HepG2 (cell line): ENCODE measurements around the gene FMC1. TPM values are rescaled to one million over a fixed set of nuclear protein-coding genes. Genes with fewer than 3 reads are reported as not detected.
A peak's percentile ranks its signal among the peaks of the same experiment; 100 is the strongest.

ENCODE experiments used
- FOXK1 ChIP-seq: sonication (generic); formaldehyde crosslinking; IDR thresholded peaks from 2 replicates; pipeline ENCODE4 v1.4.0; 2020; ENCODE audit warnings: low read depth, missing genetic modification reagents, borderline replicate concordance
- FOXP1 ChIP-seq, 2 experiments: fragments of 450-650 bp in 1 of 2; IDR thresholded peaks; 2 replicates each; pipeline ENCODE4 v1.6.1; 2017 to 2018; ENCODE audit warnings: antibody characterized with exemption in 1 of 2
- HOXA9 ChIP-seq: sonication (generic); formaldehyde crosslinking; IDR thresholded peaks from 2 replicates; pipeline ENCODE4 v1.8.1; 2022; ENCODE audit warnings: missing genetic modification reagents, mild to moderate bottlenecking, moderate library complexity, borderline replicate concordance
- SETDB1 ChIP-seq: sonication (generic); formaldehyde crosslinking; IDR thresholded peaks from 2 replicates; pipeline ENCODE4 v1.5.1; 2020; ENCODE audit warnings: missing genetic modification reagents, mild to moderate bottlenecking, borderline replicate concordance
- SIX4 ChIP-seq: sonication (generic); formaldehyde crosslinking; IDR thresholded peaks from 2 replicates; pipeline ENCODE4 v1.4.0; 2020; ENCODE audit warnings: missing genetic modification reagents
- SNAI1 ChIP-seq: sonication (generic); formaldehyde crosslinking; IDR thresholded peaks from 2 replicates; pipeline ENCODE4 v1.5.0; 2020; ENCODE audit warnings: mild to moderate bottlenecking, missing genetic modification reagents, borderline replicate concordance
- SRSF9 ChIP-seq: fragments of 200-400 bp; formaldehyde crosslinking; IDR thresholded peaks from 2 replicates; pipeline ENCODE4 v1.6.1; 2018; ENCODE audit warnings: borderline replicate concordance, mild to moderate bottlenecking, low read depth, low read length; ENCODE audit not compliant: insufficient read depth, poor library complexity, severe bottlenecking
- TBL1XR1 ChIP-seq: fragments of 150-350 bp; IDR thresholded peaks from 2 replicates; pipeline ENCODE4 v1.6.1; 2014; ENCODE audit warnings: borderline replicate concordance, low read length; ENCODE audit not compliant: partially characterized antibody
- ZNF296 ChIP-seq: sonication (generic); formaldehyde crosslinking; conservative IDR thresholded peaks from 2 replicates; pipeline ENCODE4 v1.5.0; 2020; ENCODE audit warnings: mild to moderate bottlenecking, missing genetic modification reagents
- ZNF350 ChIP-seq: sonication (generic); formaldehyde crosslinking; IDR thresholded peaks from 2 replicates; pipeline ENCODE4 v1.4.0; 2020; ENCODE audit warnings: mild to moderate bottlenecking, low read depth, missing genetic modification reagents, borderline replicate concordance
- ZNF451 ChIP-seq: sonication (generic); formaldehyde crosslinking; IDR thresholded peaks from 2 replicates; pipeline ENCODE4 v1.5.0; 2020; ENCODE audit warnings: mild to moderate bottlenecking, missing genetic modification reagents
- ZNF724P ChIP-seq: sonication (generic); formaldehyde crosslinking; IDR thresholded peaks from 2 replicates; pipeline ENCODE4 v1.8.0; 2022; ENCODE audit warnings: missing genetic modification reagents, borderline replicate concordance
- ZNF749 ChIP-seq: sonication (generic); formaldehyde crosslinking; IDR thresholded peaks from 2 replicates; pipeline ENCODE4 v1.8.0; 2022; ENCODE audit warnings: mild to moderate bottlenecking, missing genetic modification reagents, moderate library complexity, borderline replicate concordance
- polyA plus RNA-seq, 8 experiments: library from polyadenylated mRNA; depleted of rRNA in 3 of 8; stranded (reverse) in 7 of 8; unstranded in 1 of 8; fragments of >200 nt; fragmentation: Illumina TruSeq in 4 of 8; extraction: Trizol in 4 of 8; gene quantifications; 2 replicates each; pipeline versions ENCODE4 v1.2.1 to v1.2.3, GENCODE V29; 2011 to 2016; ENCODE audit warnings: low read depth in 4 of 8, missing spikeins in 1 of 8, mixed read lengths in 1 of 8; ENCODE audit not compliant: insufficient read depth in 1 of 8
- total RNA-seq, 5 experiments: library from RNA; depleted of rRNA; stranded (reverse); fragments of >200 nt; fragmentation: Illumina TruSeq; extraction: Trizol; gene quantifications; 2 replicates each; pipeline ENCODE4 v1.2.3, GENCODE V29; 2016; ENCODE audit warnings: low read depth in 1 of 5
- TF ChIP-seq, protein P1 (sequence below): sonication (generic); formaldehyde crosslinking; IDR thresholded peaks from 2 replicates; pipeline ENCODE4 v1.9.0; 2022; ENCODE audit warnings: missing genetic modification reagents, mild to moderate bottlenecking, borderline replicate concordance
- TF ChIP-seq, protein P2 (sequence below): sonication (generic); formaldehyde crosslinking; IDR thresholded peaks from 2 replicates; pipeline ENCODE4 v1.5.0; 2020; ENCODE audit warnings: mild to moderate bottlenecking, missing genetic modification reagents
- TF ChIP-seq, protein P3 (sequence below): sonication (generic); formaldehyde crosslinking; conservative IDR thresholded peaks from 2 replicates; pipeline ENCODE4 v1.8.0; 2022; ENCODE audit warnings: missing genetic modification reagents
- TF ChIP-seq, protein P4 (sequence below): sonication (generic); formaldehyde crosslinking; IDR thresholded peaks from 2 replicates; pipeline ENCODE4 v1.4.0; 2020; ENCODE audit warnings: missing genetic modification reagents

FMC1 gene
- total and polyA plus RNA-seq, 2 of the 13 experiments (the other 11 are each of a cell fraction or from before 2014, with no cell fraction given) = 39.2 to 50.7 TPM

DNA sequence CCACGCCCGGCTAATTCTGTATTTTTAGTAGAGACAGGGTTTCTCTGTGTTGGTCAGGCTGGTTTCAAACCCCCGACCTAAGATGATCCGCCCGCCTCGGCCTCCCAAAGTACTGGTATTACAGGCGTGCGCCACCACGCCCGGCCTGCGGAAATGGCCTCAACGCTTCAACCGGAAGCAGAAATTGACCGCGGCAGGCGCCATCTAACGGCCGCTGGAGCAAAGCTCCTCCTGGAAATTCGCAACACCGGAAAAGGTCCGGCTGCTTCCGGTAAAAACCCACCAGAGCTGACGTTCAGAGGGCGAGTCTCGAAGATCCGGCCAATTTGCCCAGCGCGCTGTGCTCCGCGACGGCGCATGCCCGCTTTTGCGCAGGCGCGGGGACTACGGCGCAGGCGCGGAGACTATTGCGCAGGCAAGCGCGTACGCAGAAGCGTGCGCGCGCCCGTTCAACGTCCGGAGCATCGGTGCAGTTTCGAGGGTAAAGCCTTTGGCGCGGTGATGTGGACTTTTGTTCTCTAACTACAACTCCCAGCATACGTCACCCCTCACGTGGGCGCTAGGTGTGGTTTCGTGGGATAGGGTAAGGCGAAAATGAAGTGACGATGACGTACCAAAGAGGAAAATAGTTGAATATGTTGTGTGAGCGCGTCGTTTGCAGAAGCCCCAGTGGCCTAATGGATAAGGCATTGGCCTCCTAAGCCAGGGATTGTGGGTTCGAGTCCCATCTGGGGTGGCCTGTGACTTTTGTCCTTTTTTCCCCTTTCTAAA lies 915 bp upstream of the FMC1 start (continued):
- TF ChIP-seq, protein P1, sequence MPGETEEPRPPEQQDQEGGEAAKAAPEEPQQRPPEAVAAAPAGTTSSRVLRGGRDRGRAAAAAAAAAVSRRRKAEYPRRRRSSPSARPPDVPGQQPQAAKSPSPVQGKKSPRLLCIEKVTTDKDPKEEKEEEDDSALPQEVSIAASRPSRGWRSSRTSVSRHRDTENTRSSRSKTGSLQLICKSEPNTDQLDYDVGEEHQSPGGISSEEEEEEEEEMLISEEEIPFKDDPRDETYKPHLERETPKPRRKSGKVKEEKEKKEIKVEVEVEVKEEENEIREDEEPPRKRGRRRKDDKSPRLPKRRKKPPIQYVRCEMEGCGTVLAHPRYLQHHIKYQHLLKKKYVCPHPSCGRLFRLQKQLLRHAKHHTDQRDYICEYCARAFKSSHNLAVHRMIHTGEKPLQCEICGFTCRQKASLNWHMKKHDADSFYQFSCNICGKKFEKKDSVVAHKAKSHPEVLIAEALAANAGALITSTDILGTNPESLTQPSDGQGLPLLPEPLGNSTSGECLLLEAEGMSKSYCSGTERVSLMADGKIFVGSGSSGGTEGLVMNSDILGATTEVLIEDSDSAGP (CRISPR knock-in tag) = peak; percentile 79; the same call in 1 of the 2 replicates
- TF ChIP-seq ZNF350 (CRISPR knock-in tag) = peak; percentile 85
- TF ChIP-seq SIX4 (CRISPR knock-in tag) = peak; percentile 6; the same call in 1 of the 2 replicates
- no peak for TF ChIP-seq HOXA9
- TF ChIP-seq ZNF451 (CRISPR knock-in tag) = peak; percentile 62; the same call in 1 of the 2 replicates
- no peak for TF ChIP-seq SETDB1 (CRISPR knock-in tag)
- TF ChIP-seq, protein P2, sequence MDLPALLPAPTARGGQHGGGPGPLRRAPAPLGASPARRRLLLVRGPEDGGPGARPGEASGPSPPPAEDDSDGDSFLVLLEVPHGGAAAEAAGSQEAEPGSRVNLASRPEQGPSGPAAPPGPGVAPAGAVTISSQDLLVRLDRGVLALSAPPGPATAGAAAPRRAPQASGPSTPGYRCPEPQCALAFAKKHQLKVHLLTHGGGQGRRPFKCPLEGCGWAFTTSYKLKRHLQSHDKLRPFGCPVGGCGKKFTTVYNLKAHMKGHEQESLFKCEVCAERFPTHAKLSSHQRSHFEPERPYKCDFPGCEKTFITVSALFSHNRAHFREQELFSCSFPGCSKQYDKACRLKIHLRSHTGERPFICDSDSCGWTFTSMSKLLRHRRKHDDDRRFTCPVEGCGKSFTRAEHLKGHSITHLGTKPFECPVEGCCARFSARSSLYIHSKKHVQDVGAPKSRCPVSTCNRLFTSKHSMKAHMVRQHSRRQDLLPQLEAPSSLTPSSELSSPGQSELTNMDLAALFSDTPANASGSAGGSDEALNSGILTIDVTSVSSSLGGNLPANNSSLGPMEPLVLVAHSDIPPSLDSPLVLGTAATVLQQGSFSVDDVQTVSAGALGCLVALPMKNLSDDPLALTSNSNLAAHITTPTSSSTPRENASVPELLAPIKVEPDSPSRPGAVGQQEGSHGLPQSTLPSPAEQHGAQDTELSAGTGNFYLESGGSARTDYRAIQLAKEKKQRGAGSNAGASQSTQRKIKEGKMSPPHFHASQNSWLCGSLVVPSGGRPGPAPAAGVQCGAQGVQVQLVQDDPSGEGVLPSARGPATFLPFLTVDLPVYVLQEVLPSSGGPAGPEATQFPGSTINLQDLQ (CRISPR knock-in tag) = no peak
- TF ChIP-seq TBL1XR1 = no peak
- TF ChIP-seq ZNF749 (CRISPR knock-in tag) = peak; percentile 76; the same call in 1 of the 2 replicates
- TF ChIP-seq ZNF296 (CRISPR knock-in tag) = no peak
- no peak for TF ChIP-seq FOXK1 (CRISPR knock-in tag)
- peak; percentile 92; the same call in 1 of the 2 replicates for TF ChIP-seq ZNF724P (CRISPR knock-in tag)
- TF ChIP-seq SRSF9 = no peak
- no peak for TF ChIP-seq FOXP1 (IDR thresholded peaks at IDR 0.05)
- no peak; the same call in 1 of the 2 replicates for TF ChIP-seq FOXP1 (CRISPR knock-in tag; IDR thresholded peaks at IDR 0.05)
- no peak for TF ChIP-seq SNAI1 (CRISPR knock-in tag)
- TF ChIP-seq, protein P3, sequence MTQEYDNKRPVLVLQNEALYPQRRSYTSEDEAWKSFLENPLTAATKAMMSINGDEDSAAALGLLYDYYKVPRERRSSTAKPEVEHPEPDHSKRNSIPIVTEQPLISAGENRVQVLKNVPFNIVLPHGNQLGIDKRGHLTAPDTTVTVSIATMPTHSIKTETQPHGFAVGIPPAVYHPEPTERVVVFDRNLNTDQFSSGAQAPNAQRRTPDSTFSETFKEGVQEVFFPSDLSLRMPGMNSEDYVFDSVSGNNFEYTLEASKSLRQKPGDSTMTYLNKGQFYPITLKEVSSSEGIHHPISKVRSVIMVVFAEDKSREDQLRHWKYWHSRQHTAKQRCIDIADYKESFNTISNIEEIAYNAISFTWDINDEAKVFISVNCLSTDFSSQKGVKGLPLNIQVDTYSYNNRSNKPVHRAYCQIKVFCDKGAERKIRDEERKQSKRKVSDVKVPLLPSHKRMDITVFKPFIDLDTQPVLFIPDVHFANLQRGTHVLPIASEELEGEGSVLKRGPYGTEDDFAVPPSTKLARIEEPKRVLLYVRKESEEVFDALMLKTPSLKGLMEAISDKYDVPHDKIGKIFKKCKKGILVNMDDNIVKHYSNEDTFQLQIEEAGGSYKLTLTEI (CRISPR knock-in tag) = no peak
- TF ChIP-seq, protein P4, sequence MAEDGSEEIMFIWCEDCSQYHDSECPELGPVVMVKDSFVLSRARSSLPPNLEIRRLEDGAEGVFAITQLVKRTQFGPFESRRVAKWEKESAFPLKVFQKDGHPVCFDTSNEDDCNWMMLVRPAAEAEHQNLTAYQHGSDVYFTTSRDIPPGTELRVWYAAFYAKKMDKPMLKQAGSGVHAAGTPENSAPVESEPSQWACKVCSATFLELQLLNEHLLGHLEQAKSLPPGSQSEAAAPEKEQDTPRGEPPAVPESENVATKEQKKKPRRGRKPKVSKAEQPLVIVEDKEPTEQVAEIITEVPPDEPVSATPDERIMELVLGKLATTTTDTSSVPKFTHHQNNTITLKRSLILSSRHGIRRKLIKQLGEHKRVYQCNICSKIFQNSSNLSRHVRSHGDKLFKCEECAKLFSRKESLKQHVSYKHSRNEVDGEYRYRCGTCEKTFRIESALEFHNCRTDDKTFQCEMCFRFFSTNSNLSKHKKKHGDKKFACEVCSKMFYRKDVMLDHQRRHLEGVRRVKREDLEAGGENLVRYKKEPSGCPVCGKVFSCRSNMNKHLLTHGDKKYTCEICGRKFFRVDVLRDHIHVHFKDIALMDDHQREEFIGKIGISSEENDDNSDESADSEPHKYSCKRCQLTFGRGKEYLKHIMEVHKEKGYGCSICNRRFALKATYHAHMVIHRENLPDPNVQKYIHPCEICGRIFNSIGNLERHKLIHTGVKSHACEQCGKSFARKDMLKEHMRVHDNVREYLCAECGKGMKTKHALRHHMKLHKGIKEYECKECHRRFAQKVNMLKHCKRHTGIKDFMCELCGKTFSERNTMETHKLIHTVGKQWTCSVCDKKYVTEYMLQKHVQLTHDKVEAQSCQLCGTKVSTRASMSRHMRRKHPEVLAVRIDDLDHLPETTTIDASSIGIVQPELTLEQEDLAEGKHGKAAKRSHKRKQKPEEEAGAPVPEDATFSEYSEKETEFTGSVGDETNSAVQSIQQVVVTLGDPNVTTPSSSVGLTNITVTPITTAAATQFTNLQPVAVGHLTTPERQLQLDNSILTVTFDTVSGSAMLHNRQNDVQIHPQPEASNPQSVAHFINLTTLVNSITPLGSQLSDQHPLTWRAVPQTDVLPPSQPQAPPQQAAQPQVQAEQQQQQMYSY (CRISPR knock-in tag) = 0 out of 2 replicates have a peak, but pooled peaks have one; percentile 26
